H9 (cell line): Measurements from ENCODE around the gene BMP2K. TPM values are rescaled to one million over a fixed set of nuclear protein-coding genes. Genes with fewer than 3 reads are reported as not detected.

Experiments used
- DNase-seq: peaks from one replicate; pipeline ENCODE4 v3.0.0-alpha.2; 2017
- H2AFZ ChIP-seq: one replicate; pipeline ENCODE4 v1.6.1; 2013; ENCODE audit warnings: mild to moderate bottlenecking, low read length, control low read depth, moderate library complexity
- H2AK5ac ChIP-seq: 2 replicates; pipeline ENCODE4 v1.6.1; 2013; ENCODE audit warnings: low read length, control low read depth, mixed read lengths; ENCODE audit not compliant: insufficient read length
- H2BK120ac ChIP-seq: one replicate; pipeline ENCODE4 v1.6.1; 2013; ENCODE audit warnings: low read depth, mild to moderate bottlenecking, low read length, control low read depth, inconsistent platforms; ENCODE audit not compliant: poor library complexity, severe bottlenecking
- H2BK12ac ChIP-seq: 2 replicates; pipeline ENCODE4 v1.6.1; 2013; ENCODE audit warnings: low read length, control low read depth, mixed read lengths, low read depth; ENCODE audit not compliant: insufficient read length
- H2BK15ac ChIP-seq: 2 replicates; pipeline ENCODE4 v1.6.1; 2013; ENCODE audit warnings: low read depth, low read length, control low read depth
- H2BK20ac ChIP-seq: one replicate; pipeline ENCODE4 v1.6.1; 2013; ENCODE audit warnings: low read depth, mild to moderate bottlenecking, low read length, control low read depth, inconsistent platforms; ENCODE audit not compliant: poor library complexity, severe bottlenecking
- H2BK5ac ChIP-seq: 2 replicates; pipeline ENCODE4 v1.6.1; 2013; ENCODE audit warnings: low read length, control low read depth, mixed read lengths; ENCODE audit not compliant: insufficient read length
- H3K14ac ChIP-seq: 2 replicates; pipeline ENCODE4 v1.6.1; 2013; ENCODE audit warnings: low read length, control low read depth; ENCODE audit not compliant: insufficient read depth
- H3K18ac ChIP-seq: 2 replicates; pipeline ENCODE4 v1.6.1; 2013; ENCODE audit warnings: low read depth, mild to moderate bottlenecking, mixed read lengths, low read length, control low read depth; ENCODE audit not compliant: insufficient read length
- H3K23ac ChIP-seq: 2 replicates; pipeline ENCODE4 v1.6.1; 2013; ENCODE audit warnings: low read length, control low read depth, mixed read lengths, low read depth; ENCODE audit not compliant: insufficient read length
- H3K23me2 ChIP-seq: 2 replicates; pipeline ENCODE4 v1.6.1; 2013; ENCODE audit warnings: low read depth, mild to moderate bottlenecking, mixed read lengths, low read length, control low read depth; ENCODE audit not compliant: insufficient read length, poor library complexity, severe bottlenecking
- H3K27ac ChIP-seq: 2 replicates; pipeline ENCODE4 v1.5.1; 2013; ENCODE audit warnings: low read length, control low read depth, mixed read lengths, low read depth; ENCODE audit not compliant: insufficient read length
- H3K27me3 ChIP-seq: 2 replicates; pipeline ENCODE4 v1.6.1; 2013; ENCODE audit warnings: low read length, control low read depth, inconsistent platforms; ENCODE audit not compliant: insufficient read depth
- H3K4ac ChIP-seq: 2 replicates; pipeline ENCODE4 v1.6.1; 2013; ENCODE audit warnings: low read depth, mild to moderate bottlenecking, control low read depth, inconsistent platforms, low read length, moderate library complexity
- H3K4me1 ChIP-seq: 2 replicates; pipeline ENCODE4 v1.6.1; 2013; ENCODE audit warnings: low read length, control low read depth, inconsistent platforms; ENCODE audit not compliant: insufficient read depth
- H3K4me2 ChIP-seq: 2 replicates; pipeline ENCODE4 v1.6.1; 2013; ENCODE audit warnings: low read length, control low read depth, mixed read lengths; ENCODE audit not compliant: insufficient read length, insufficient read depth
- H3K56ac ChIP-seq: 2 replicates; pipeline ENCODE4 v1.6.1; 2013; ENCODE audit warnings: low read depth, mild to moderate bottlenecking, mixed read lengths, low read length, control low read depth; ENCODE audit not compliant: insufficient read length
- H3K79me1 ChIP-seq: 2 replicates; pipeline ENCODE4 v1.6.1; 2013; ENCODE audit warnings: low read depth, mild to moderate bottlenecking, moderate library complexity, low read length, control low read depth, inconsistent platforms; ENCODE audit not compliant: insufficient read depth, poor library complexity, severe bottlenecking
- H3K79me2 ChIP-seq: 2 replicates; pipeline ENCODE4 v1.6.1; 2013; ENCODE audit warnings: low read length, control low read depth, inconsistent platforms; ENCODE audit not compliant: insufficient read depth
- H3K9ac ChIP-seq: 2 replicates; pipeline ENCODE4 v1.6.1; 2013; ENCODE audit warnings: low read length, control low read depth, mixed read lengths; ENCODE audit not compliant: insufficient read length; ENCODE audit errors: extremely low read depth
- H3K9me3 ChIP-seq: one replicate; pipeline ENCODE4 v1.6.1; 2013; ENCODE audit warnings: low read depth, low read length, inconsistent platforms; ENCODE audit not compliant: control insufficient read depth
- H3T11ph ChIP-seq: one replicate; pipeline ENCODE4 v1.6.1; 2013; ENCODE audit warnings: mild to moderate bottlenecking, low read length, control low read depth, inconsistent platforms
- H4K20me1 ChIP-seq: one replicate; pipeline ENCODE4 v1.6.1; 2013; ENCODE audit not compliant: control insufficient read depth, insufficient read length, insufficient read depth
- H4K5ac ChIP-seq: 2 replicates; pipeline ENCODE4 v1.6.1; 2013; ENCODE audit warnings: low read depth, mild to moderate bottlenecking, mixed read lengths, low read length, control low read depth; ENCODE audit not compliant: insufficient read length
- H4K8ac ChIP-seq: replicated peaks from 2 replicates; pipeline ENCODE4 v1.6.1; 2013; ENCODE audit warnings: low read length, control low read depth, mixed read lengths, low read depth; ENCODE audit not compliant: insufficient read length
- H4K91ac ChIP-seq: 2 replicates; pipeline ENCODE4 v1.6.1; 2013; ENCODE audit warnings: low read depth, mild to moderate bottlenecking, moderate library complexity, mixed read lengths, low read length, control low read depth; ENCODE audit not compliant: insufficient read length
- H3K27ac Mint-ChIP-seq, 3 experiments: 2 replicates in 2 of 3; 3 replicates in 1 of 3; pipeline ENCODE4 v1.8.0; 2020 to 2021; ENCODE audit warnings: mixed read lengths in 3 of 3, mild to moderate bottlenecking in 1 of 3, moderate library complexity in 1 of 3
- H3K27me3 Mint-ChIP-seq: 2 replicates; pipeline ENCODE4 v1.8.0; 2021; ENCODE audit warnings: low read depth, mild to moderate bottlenecking, moderate library complexity, mixed read lengths
- H3K36me3 Mint-ChIP-seq, 3 experiments: 2 replicates in 2 of 3; 3 replicates in 1 of 3; pipeline ENCODE4 v1.8.0; 2020 to 2021; ENCODE audit warnings: low read depth in 3 of 3, mixed read lengths in 3 of 3; ENCODE audit not compliant: insufficient read depth in 1 of 3
- H3K4me1 Mint-ChIP-seq, 2 experiments: 2 replicates each; pipeline ENCODE4 v1.8.0; 2020; ENCODE audit warnings: mixed read lengths in 2 of 2
- H3K4me3 Mint-ChIP-seq, 2 experiments: 2 replicates in 1 of 2; 3 replicates in 1 of 2; pipeline ENCODE4 v1.8.0; 2020 to 2021; ENCODE audit warnings: mild to moderate bottlenecking in 2 of 2, mixed read lengths in 2 of 2, moderate library complexity in 1 of 2
- H3K9me3 Mint-ChIP-seq, 2 experiments: 2 replicates in 1 of 2; 3 replicates in 1 of 2; pipeline ENCODE4 v1.8.0; 2020; ENCODE audit warnings: mild to moderate bottlenecking in 2 of 2, mixed read lengths in 2 of 2, moderate library complexity in 1 of 2
- CTCF ChIP-seq: fragments of 200-600 bp; sonication (generic); conservative IDR thresholded peaks from 3 replicates; pipeline ENCODE4 v1.8.0; 2021; ENCODE audit warnings: antibody characterized with exemption, mild to moderate bottlenecking
- total RNA-seq: library from RNA; stranded (reverse); gene quantifications from 2 replicates; pipeline ENCODE4 v1.2.1, GENCODE V29; 2021

BMP2K gene
- total RNA-seq, 1 experiment from 2014 or later = 26.4 TPM

GRCh38 chr4:78889955-78890354 lies 113.8 kb downstream of the BMP2K start:
- Mint-ChIP-seq H3K4me3 (no peak overlapping the region), H3K4me1 (no peaks in the 10 kb centered on the region), H3K27me3 (no peaks in the 10 kb centered on the region), H3K27ac (no peak overlapping the region), H3K9me3 (no peaks in the 10 kb centered on the region), H3K36me3 (peaks cover 14 to 28% (median 16%) of the 10 kb centered on the region in 3 experiments; a peak in 6 of 7 replicates)
- Histone ChIP-seq H3K79me2 (no peaks in the 10 kb centered on the region), H3K23ac (no peak overlapping the region), H4K8ac (no peak overlapping the region), H3K9me3 (no peaks in the 10 kb centered on the region), H3T11ph (no peak overlapping the region), H3K27ac (no peak overlapping the region), H4K91ac (no peak overlapping the region), H3K56ac (no peak overlapping the region), H4K20me1 (no peaks in the 10 kb centered on the region), H3K23me2 (no peaks in the 10 kb centered on the region), H3K79me1 (no peaks in the 10 kb centered on the region), H2BK15ac (no peak overlapping the region), H3K4me1 (no peaks in the 10 kb centered on the region), H2BK20ac (no peak overlapping the region), H2AFZ (no peak overlapping the region), H3K4me2 (no peak overlapping the region), H3K27me3 (no peaks in the 10 kb centered on the region), H2AK5ac (no peak overlapping the region), H3K9ac (no peak overlapping the region), H2BK5ac (no peak overlapping the region), H4K5ac (no peak overlapping the region), H3K18ac (no peak overlapping the region), H3K4ac (no peak overlapping the region), H3K14ac (no peak overlapping the region), H2BK120ac (no peak overlapping the region), H2BK12ac (no peak overlapping the region)
- TF ChIP-seq CTCF = no peak
- DNase-seq = no peak
